OCI-LY1 (cell line): ENCODE measurements around the gene AGAP1.

Experiments used
- H2AFZ ChIP-seq: fragments of 200-600 bp; sonication (generic), shearing (Covaris generic); 2 replicates; pipeline ENCODE4 v1.6.0; 2014; ENCODE audit warnings: antibody characterized with exemption, mild to moderate bottlenecking, low read length
- H3F3A ChIP-seq: fragments of 200-600 bp; sonication (generic), shearing (Covaris generic); 2 replicates; pipeline ENCODE4 v1.6.0; 2014; ENCODE audit warnings: mild to moderate bottlenecking, antibody characterized with exemption, low read length, moderate library complexity; ENCODE audit not compliant: insufficient read depth
- H3K27ac ChIP-seq: fragments of 200-600 bp; sonication (generic); 2 replicates; pipeline ENCODE4 v1.5.1; 2014; ENCODE audit warnings: low read length, mixed run types, mild to moderate bottlenecking, low read depth; ENCODE audit not compliant: poor library complexity, severe bottlenecking
- H3K27me3 ChIP-seq: fragments of 200-600 bp; sonication (generic); 2 replicates; pipeline ENCODE4 v1.6.0; 2014; ENCODE audit warnings: antibody characterized with exemption, mild to moderate bottlenecking, low read length, moderate library complexity; ENCODE audit not compliant: insufficient read depth
- H3K36me3 ChIP-seq: fragments of 200-600 bp; sonication (generic); 2 replicates; pipeline ENCODE4 v1.6.1; 2014; ENCODE audit warnings: mild to moderate bottlenecking, antibody characterized with exemption, low read length, moderate library complexity, mixed read lengths; ENCODE audit not compliant: insufficient read depth
- H3K4me1 ChIP-seq: fragments of 200-600 bp; sonication (generic); 2 replicates; pipeline ENCODE4 v1.5.1; 2014; ENCODE audit warnings: mild to moderate bottlenecking, low read length, moderate library complexity; ENCODE audit not compliant: insufficient read depth, severe bottlenecking
- H3K4me2 ChIP-seq: fragments of 200-600 bp; sonication (generic), shearing (Covaris generic); 2 replicates; pipeline ENCODE4 v1.6.1; 2014; ENCODE audit warnings: low read length
- H3K4me3 ChIP-seq: fragments of 200-600 bp; sonication (generic); 2 replicates; pipeline ENCODE4 v1.5.1; 2014; ENCODE audit warnings: low read length, low read depth, mild to moderate bottlenecking, mixed read lengths; ENCODE audit not compliant: poor library complexity, severe bottlenecking
- H3K79me2 ChIP-seq: fragments of 200-600 bp; shearing (Covaris generic); 2 replicates; pipeline ENCODE4 v1.6.1; 2016; ENCODE audit warnings: mixed run types, low read length, mixed read lengths; ENCODE audit not compliant: insufficient read depth
- H3K9ac ChIP-seq: fragments of 200-600 bp; sonication (generic), shearing (Covaris generic); 2 replicates; pipeline ENCODE4 v1.6.1; 2014; ENCODE audit warnings: mild to moderate bottlenecking, low read length, mixed read lengths
- H3K9me2 ChIP-seq: fragments of 200-600 bp; sonication (generic), shearing (Covaris generic); 2 replicates; pipeline ENCODE4 v1.6.1; 2014; ENCODE audit warnings: low read depth, mild to moderate bottlenecking, low read length, mixed read lengths
- H3K9me3 ChIP-seq: fragments of 200-600 bp; shearing (Covaris generic); 2 replicates; pipeline ENCODE4 v1.6.1; 2014; ENCODE audit warnings: low read length, mixed read lengths
- H4K20me1 ChIP-seq: fragments of 200-600 bp; sonication (generic), shearing (Covaris generic); 2 replicates; pipeline ENCODE4 v1.6.0; 2016; ENCODE audit warnings: mild to moderate bottlenecking, low read length; ENCODE audit not compliant: insufficient read depth
- EZH2 ChIP-seq: fragments of 200-600 bp; sonication (generic), shearing (Covaris generic); IDR thresholded peaks from 2 replicates; pipeline ENCODE4 v1.8.0; 2017; ENCODE audit warnings: borderline replicate concordance, mixed run types, mild to moderate bottlenecking, antibody characterized with exemption, low read length, moderate library complexity, mixed read lengths
- TF ChIP-seq, protein P1 (sequence below): fragments of 200-600 bp; sonication (generic), shearing (Covaris generic); IDR thresholded peaks from 2 replicates; pipeline ENCODE4 v1.5.1; 2017; ENCODE audit warnings: mild to moderate bottlenecking, antibody characterized with exemption, low read length, moderate library complexity, mixed read lengths

The AGAP1 gene

DNA sequence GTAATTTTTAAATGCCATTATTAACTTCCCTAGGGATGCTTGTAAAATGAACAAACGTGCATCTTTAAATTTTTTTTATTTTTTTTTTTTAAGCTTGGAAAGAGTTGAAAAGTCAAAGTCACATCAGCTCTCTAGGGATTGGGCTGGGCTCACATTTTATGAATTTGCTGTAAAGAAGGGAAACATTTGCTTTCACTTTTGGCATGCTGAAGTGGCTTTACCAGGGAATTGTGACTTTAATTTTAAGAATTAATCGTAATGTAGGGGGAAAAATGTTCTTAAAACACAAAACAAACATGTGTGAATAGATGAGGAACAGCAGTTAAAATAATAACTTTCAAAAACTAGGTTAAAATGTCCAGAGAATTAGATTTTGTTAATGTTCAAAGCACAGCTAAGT lies 123.0 kb downstream of the AGAP1 start:
- H3K4me3 ChIP-seq: no peak overlapping the region
- TF ChIP-seq EZH2: no peak
- TF ChIP-seq, protein P1, sequence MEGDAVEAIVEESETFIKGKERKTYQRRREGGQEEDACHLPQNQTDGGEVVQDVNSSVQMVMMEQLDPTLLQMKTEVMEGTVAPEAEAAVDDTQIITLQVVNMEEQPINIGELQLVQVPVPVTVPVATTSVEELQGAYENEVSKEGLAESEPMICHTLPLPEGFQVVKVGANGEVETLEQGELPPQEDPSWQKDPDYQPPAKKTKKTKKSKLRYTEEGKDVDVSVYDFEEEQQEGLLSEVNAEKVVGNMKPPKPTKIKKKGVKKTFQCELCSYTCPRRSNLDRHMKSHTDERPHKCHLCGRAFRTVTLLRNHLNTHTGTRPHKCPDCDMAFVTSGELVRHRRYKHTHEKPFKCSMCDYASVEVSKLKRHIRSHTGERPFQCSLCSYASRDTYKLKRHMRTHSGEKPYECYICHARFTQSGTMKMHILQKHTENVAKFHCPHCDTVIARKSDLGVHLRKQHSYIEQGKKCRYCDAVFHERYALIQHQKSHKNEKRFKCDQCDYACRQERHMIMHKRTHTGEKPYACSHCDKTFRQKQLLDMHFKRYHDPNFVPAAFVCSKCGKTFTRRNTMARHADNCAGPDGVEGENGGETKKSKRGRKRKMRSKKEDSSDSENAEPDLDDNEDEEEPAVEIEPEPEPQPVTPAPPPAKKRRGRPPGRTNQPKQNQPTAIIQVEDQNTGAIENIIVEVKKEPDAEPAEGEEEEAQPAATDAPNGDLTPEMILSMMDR: no peak
- H4K20me1 ChIP-seq: no peaks in the 10 kb centered on the region
- no peak overlapping the region for H3K9ac ChIP-seq
- H3K4me2 ChIP-seq: no peak overlapping the region
- H3K4me1 ChIP-seq: no peaks in the 10 kb centered on the region
- no peaks in the 10 kb centered on the region for H3K79me2 ChIP-seq
- no peaks in the 10 kb centered on the region for H3F3A ChIP-seq
- H2AFZ ChIP-seq: no peak overlapping the region
- no peaks in the 10 kb centered on the region for H3K9me2 ChIP-seq
- H3K36me3 ChIP-seq: no peaks in the 10 kb centered on the region
- H3K9me3 ChIP-seq: no peaks in the 10 kb centered on the region
- no peak overlapping the region for H3K27ac ChIP-seq
- H3K27me3 ChIP-seq: no peaks in the 10 kb centered on the region

DNA sequence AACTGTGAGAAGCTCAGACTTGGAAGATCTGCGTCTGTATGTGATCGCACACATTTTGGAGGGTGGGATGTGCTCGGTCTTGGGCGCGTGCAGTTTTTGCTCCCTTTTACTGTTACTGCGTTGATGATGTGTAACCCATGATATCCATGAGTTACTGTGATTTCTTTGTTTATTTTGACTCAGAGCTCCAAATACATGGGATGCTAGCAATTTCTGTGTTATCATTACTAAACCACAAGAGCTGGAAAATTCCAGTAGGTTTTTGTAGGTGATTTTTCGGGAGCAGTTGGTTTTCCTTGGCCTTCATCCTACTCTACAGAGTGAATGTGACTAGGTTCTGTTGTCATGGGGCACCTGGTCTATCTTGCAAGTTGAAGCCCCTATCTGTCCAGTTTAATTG lies 124.2 kb downstream of the AGAP1 start:
- no peak overlapping the region for H3K4me2 ChIP-seq

GRCh38 chr2:235619544-235619943 lies 125.7 kb downstream of the AGAP1 start:
- no peaks in the 10 kb centered on the region for H4K20me1 ChIP-seq
- no peak overlapping the region for H2AFZ ChIP-seq
- H3K9ac ChIP-seq: no peak overlapping the region
- H3K9me3 ChIP-seq: no peaks in the 10 kb centered on the region
- TF ChIP-seq, protein P1: no peak
- no peak for TF ChIP-seq EZH2
- H3K4me2 ChIP-seq: no peak overlapping the region
- no peak overlapping the region for H3K4me3 ChIP-seq
- no peaks in the 10 kb centered on the region for H3K9me2 ChIP-seq
- no peaks in the 10 kb centered on the region for H3F3A ChIP-seq
- no peak overlapping the region for H3K27ac ChIP-seq
- no peaks in the 10 kb centered on the region for H3K79me2 ChIP-seq
- H3K4me1 ChIP-seq: no peaks in the 10 kb centered on the region
- peaks cover 3% of the 10 kb centered on the region; the same call in 1 of the 2 replicates for H3K27me3 ChIP-seq
- H3K36me3 ChIP-seq: no peaks in the 10 kb centered on the region

More for the DNA sequence above, 124.2 kb downstream of the AGAP1 start:
- Histone ChIP-seq H2AFZ (no peak overlapping the region), H3K4me1 (no peaks in the 10 kb centered on the region), H3K79me2 (no peaks in the 10 kb centered on the region), H3F3A (no peaks in the 10 kb centered on the region), H3K9me3 (no peaks in the 10 kb centered on the region), H3K9ac (no peak overlapping the region), H3K36me3 (no peaks in the 10 kb centered on the region), H3K27ac (no peak overlapping the region), H4K20me1 (no peaks in the 10 kb centered on the region), H3K4me3 (no peak overlapping the region), H3K27me3 (no peaks in the 10 kb centered on the region), H3K9me2 (no peaks in the 10 kb centered on the region)
- TF ChIP-seq EZH2: no peak
- TF ChIP-seq, protein P1: no peak
